Measurements from ENCODE around the gene PSMD9. TPM values are rescaled to one million over a fixed set of nuclear protein-coding genes. Genes with fewer than 3 reads are reported as not detected.

The PSMD9 gene
- total RNA-seq, 1 experiment from 2014 or later, result 241 TPM

- H2AFZ ChIP-seq (ENCODE audit: low read length), result no peak overlapping the region
- H3K79me2 ChIP-seq (ENCODE audit: low read length), result no peaks in the 10 kb centered on the region
- no peaks in the 10 kb centered on the region for H3F3A ChIP-seq (ENCODE audit: low read length, unreplicated experiment)
- CTCF ChIA-PET, result interaction anchor here (0.6 kb wide), 1 partner anchor 70 kb away, joined by 3 read pairs; no protein-coding TSS in a partner anchor
- no peaks in the 10 kb centered on the region for H4K20me1 ChIP-seq (ENCODE audit: low read length)
- peaks cover 6% of the 10 kb centered on the region; the same call in 1 of the 2 replicates for H3K4me1 ChIP-seq (ENCODE audit: insufficient read depth, low read length)
- TF ChIP-seq EZH2 (IDR thresholded peaks at IDR 0.05; ENCODE audit: low read length, unreplicated experiment), result no peak
- no peak for TF ChIP-seq EZH2phosphoT487 (IDR thresholded peaks at IDR 0.05; ENCODE audit: borderline replicate concordance, low read length)
- TF ChIP-seq CTCF (conservative IDR thresholded peaks at IDR 0.05; ENCODE audit: low read depth, low read length), result no peak
- intact Hi-C loops (cut with micrococcal nuclease), result no loop called here
- H3K27me3 ChIP-seq (ENCODE audit: low read length), result no peaks in the 10 kb centered on the region
- no peak for DNase-seq
- H3K9me3 ChIP-seq (ENCODE audit: low read length), result no peaks in the 10 kb centered on the region
- no peak for ATAC-seq
- H3K36me3 ChIP-seq (ENCODE audit: low read depth, low read length), result no peaks in the 10 kb centered on the region
- H3K27ac ChIP-seq (ENCODE audit: low read length), result no peak overlapping the region
- no peak overlapping the region for H3K4me3 ChIP-seq (ENCODE audit: low read length)
- H3K9ac ChIP-seq (ENCODE audit: low read length), result no peak overlapping the region
- H3K4me2 ChIP-seq (ENCODE audit: low read length), result no peak overlapping the region
- no TSS peak for BruUV-seq (replicated peaks)
- POLR2A ChIA-PET (ENCODE audit: unreplicated experiment), result no interaction called here
- H3K9me2 ChIP-seq (replicated peaks; ENCODE audit: low read length), result no peaks in the 10 kb centered on the region
Measured at GRCh38 chr12:121957861-121958515, 69.4 kb downstream of the PSMD9 start.

DNA sequence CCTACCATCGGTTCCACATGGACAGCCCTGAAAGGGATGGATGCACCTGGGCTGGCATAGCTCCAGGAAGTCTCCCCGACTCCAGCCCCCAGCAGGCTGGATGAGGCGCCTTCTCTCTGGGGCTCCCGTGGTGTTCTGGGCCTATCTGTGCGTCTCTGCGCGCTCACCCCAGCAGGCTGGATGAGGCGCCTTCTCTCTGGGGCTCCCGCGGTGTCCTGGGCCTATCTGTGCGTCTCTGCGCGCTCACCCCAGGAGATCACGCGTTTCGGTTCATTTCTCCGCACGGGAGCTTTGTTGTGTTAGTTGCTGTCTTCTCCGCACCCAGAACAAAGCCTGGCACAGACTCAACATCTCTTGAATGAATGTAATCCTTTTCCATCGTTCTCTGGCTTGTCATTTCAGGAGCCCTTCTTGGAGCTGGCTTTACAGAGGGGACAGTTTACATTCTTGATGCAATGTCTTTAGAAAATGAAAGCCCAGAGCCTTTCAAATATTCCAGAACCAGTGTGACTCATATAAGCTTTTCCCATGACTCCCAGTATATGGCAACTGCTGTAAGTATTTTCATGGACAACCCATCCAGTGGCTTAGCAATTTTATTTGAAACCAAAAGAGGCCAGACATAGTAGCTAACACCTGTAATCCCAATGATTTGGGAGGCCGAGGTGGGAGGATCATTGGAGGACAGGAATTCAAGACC lies 70.1 kb downstream of the PSMD9 start:
- Histone ChIP-seq H3K9me2 (replicated peaks; ENCODE audit: low read length) (no peaks in the 10 kb centered on the region), H3F3A (ENCODE audit: low read length, unreplicated experiment) (no peaks in the 10 kb centered on the region), H3K9me3 (ENCODE audit: low read length) (no peaks in the 10 kb centered on the region), H4K20me1 (ENCODE audit: low read length) (no peaks in the 10 kb centered on the region), H3K27ac (ENCODE audit: low read length) (no peak overlapping the region), H3K27me3 (ENCODE audit: low read length) (no peaks in the 10 kb centered on the region), H3K4me3 (ENCODE audit: low read length) (no peak overlapping the region), H3K4me2 (ENCODE audit: low read length) (no peak overlapping the region), H2AFZ (ENCODE audit: low read length) (no peak overlapping the region), H3K4me1 (ENCODE audit: insufficient read depth, low read length) (peaks cover 4% of the 10 kb centered on the region; the same call in 1 of the 2 replicates), H3K36me3 (ENCODE audit: low read depth, low read length) (no peaks in the 10 kb centered on the region), H3K9ac (ENCODE audit: low read length) (no peak overlapping the region), H3K79me2 (ENCODE audit: low read length) (no peaks in the 10 kb centered on the region)
- DNase-seq (no peak), ATAC-seq (no peak)
- ChIA-PET CTCF (interaction anchor here (0.6 kb wide), 1 partner anchor 84 kb away, joined by 3 read pairs; no protein-coding TSS in a partner anchor), POLR2A (ENCODE audit: unreplicated experiment) (no interaction called here)
- intact Hi-C loops (cut with micrococcal nuclease), result no loop called here
- no peak for TF ChIP-seq CTCF (conservative IDR thresholded peaks at IDR 0.05; ENCODE audit: low read depth, low read length)
- no peak for TF ChIP-seq EZH2phosphoT487 (IDR thresholded peaks at IDR 0.05; ENCODE audit: borderline replicate concordance, low read length)
- TF ChIP-seq EZH2 (IDR thresholded peaks at IDR 0.05; ENCODE audit: low read length, unreplicated experiment), result no peak
- no TSS peak for BruUV-seq (replicated peaks)

DNA sequence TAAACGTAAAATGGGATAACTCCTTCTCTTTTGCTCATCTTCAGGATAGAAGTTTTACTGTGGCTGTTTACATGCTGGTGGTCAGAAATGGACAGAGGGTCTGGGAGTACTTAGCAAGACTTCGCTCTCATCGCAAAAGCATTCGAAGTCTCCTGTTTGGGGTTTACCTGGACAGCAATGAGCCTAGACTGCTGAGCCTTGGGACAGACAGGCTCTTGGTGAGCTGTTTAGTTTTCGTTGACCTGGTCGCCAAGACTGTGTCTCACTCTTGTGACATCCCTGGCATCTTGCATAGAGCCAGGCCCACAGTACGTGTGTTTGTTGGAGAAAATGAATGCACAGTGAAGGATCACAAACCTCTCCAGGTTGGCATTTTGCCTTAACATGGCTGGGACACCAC lies 72.0 kb downstream of the PSMD9 start:
- ATAC-seq (no peak), DNase-seq (no peak)
- BruUV-seq (replicated peaks), result no TSS peak
- no peak overlapping the region for H3K4me3 ChIP-seq (ENCODE audit: low read length)
- no peaks in the 10 kb centered on the region for H4K20me1 ChIP-seq (ENCODE audit: low read length)
- H3K9me2 ChIP-seq (replicated peaks; ENCODE audit: low read length), result no peaks in the 10 kb centered on the region
- no peaks in the 10 kb centered on the region for H3F3A ChIP-seq (ENCODE audit: low read length, unreplicated experiment)
- no peaks in the 10 kb centered on the region for H3K27me3 ChIP-seq (ENCODE audit: low read length)
- no peak overlapping the region for H3K27ac ChIP-seq (ENCODE audit: low read length)
- ChIA-PET CTCF (no interaction called here), POLR2A (ENCODE audit: unreplicated experiment) (no interaction called here)
- H3K36me3 ChIP-seq (ENCODE audit: low read depth, low read length), result no peaks in the 10 kb centered on the region
- H3K9me3 ChIP-seq (ENCODE audit: low read length), result no peaks in the 10 kb centered on the region
- no peak for TF ChIP-seq EZH2 (IDR thresholded peaks at IDR 0.05; ENCODE audit: low read length, unreplicated experiment)
- no peak overlapping the region for H3K4me2 ChIP-seq (ENCODE audit: low read length)
- intact Hi-C loops (cut with micrococcal nuclease), result no loop called here
- peaks cover 15% of the 10 kb centered on the region for H3K4me1 ChIP-seq (ENCODE audit: insufficient read depth, low read length)
- H3K79me2 ChIP-seq (ENCODE audit: low read length), result no peaks in the 10 kb centered on the region
- no peak overlapping the region for H2AFZ ChIP-seq (ENCODE audit: low read length)
- no peak overlapping the region for H3K9ac ChIP-seq (ENCODE audit: low read length)
